HepG2 (cell line): ENCODE measurements around the gene NMBR. TPM values are rescaled to one million over a fixed set of nuclear protein-coding genes. Genes with fewer than 3 reads are reported as not detected.

Experiments used
- CEBPB ChIP-seq: IDR thresholded peaks from 2 replicates; pipeline ENCODE4 v1.6.1; 2011; ENCODE audit warnings: low read depth, low read length, improper control_type of control experiment, borderline replicate concordance
- DMAP1 ChIP-seq: IDR thresholded peaks from 2 replicates; pipeline ENCODE4 v1.6.1; 2016
- EHMT2 ChIP-seq: fragments of 200-600 bp; sonication (generic); IDR thresholded peaks from 2 replicates; pipeline ENCODE4 v1.7.0; 2017; ENCODE audit warnings: antibody characterized with exemption, low read depth, low read length, borderline replicate concordance
- FIP1L1 ChIP-seq: fragments of 200-400 bp; formaldehyde crosslinking; IDR thresholded peaks from 2 replicates; pipeline ENCODE4 v1.6.1; 2018; ENCODE audit warnings: low read depth, mild to moderate bottlenecking, low read length, moderate library complexity, borderline replicate concordance; ENCODE audit not compliant: insufficient read depth
- HCFC1 ChIP-seq: fragments of 150-350 bp; IDR thresholded peaks from 2 replicates; pipeline ENCODE4 v1.6.1; 2014; ENCODE audit warnings: low read depth, low read length
- HNF4A ChIP-seq: sonication (generic); formaldehyde crosslinking; IDR thresholded peaks from 2 replicates; pipeline ENCODE4 v1.4.0; 2020; ENCODE audit warnings: missing genetic modification reagents
- ISL2 ChIP-seq: sonication (generic); formaldehyde crosslinking; IDR thresholded peaks from 2 replicates; pipeline ENCODE4 v1.5.0; 2020; ENCODE audit warnings: missing genetic modification reagents
- KLF6 ChIP-seq: IDR thresholded peaks from 2 replicates; pipeline ENCODE4 v1.8.0; 2016; ENCODE audit warnings: missing biosample characterization, missing genetic modification reagents
- RXRB ChIP-seq: IDR thresholded peaks from 2 replicates; pipeline ENCODE4 v1.6.1; 2016; ENCODE audit warnings: borderline replicate concordance, missing genetic modification reagents, missing compliant biosample characterization
- SALL1 ChIP-seq: sonication (generic); formaldehyde crosslinking; IDR thresholded peaks from 2 replicates; pipeline ENCODE4 v1.8.0; 2022; ENCODE audit warnings: mild to moderate bottlenecking, missing genetic modification reagents
- SMC3 ChIP-seq: IDR thresholded peaks from 2 replicates; pipeline ENCODE4 v1.6.1; 2011; ENCODE audit warnings: low read length, improper control_type of control experiment
- SP5 ChIP-seq: IDR thresholded peaks from 2 replicates; pipeline ENCODE4 v1.6.1; 2016; ENCODE audit warnings: low read depth, borderline replicate concordance
- TARDBP ChIP-seq: sonication (generic); formaldehyde crosslinking; IDR thresholded peaks from 2 replicates; pipeline ENCODE4 v1.8.0; 2022; ENCODE audit warnings: mild to moderate bottlenecking, missing genetic modification reagents
- ZFY ChIP-seq: sonication (generic); formaldehyde crosslinking; IDR thresholded peaks from 2 replicates; pipeline ENCODE4 v1.4.0; 2020; ENCODE audit warnings: missing genetic modification reagents
- ZNF180 ChIP-seq: sonication (generic); formaldehyde crosslinking; IDR thresholded peaks from 2 replicates; pipeline ENCODE4 v1.4.0; 2020; ENCODE audit warnings: low read depth, missing genetic modification reagents, borderline replicate concordance
- ZNF557 ChIP-seq: sonication (generic); formaldehyde crosslinking; IDR thresholded peaks from 2 replicates; pipeline ENCODE4 v1.4.0; 2020; ENCODE audit warnings: missing genetic modification reagents
- ZNF580 ChIP-seq: IDR thresholded peaks from 2 replicates; pipeline ENCODE4 v1.6.1; 2016; ENCODE audit warnings: low read depth, borderline replicate concordance
- ZNF670 ChIP-seq: sonication (generic); formaldehyde crosslinking; IDR thresholded peaks from 2 replicates; pipeline ENCODE4 v1.8.0; 2022; ENCODE audit warnings: mild to moderate bottlenecking, missing genetic modification reagents, borderline replicate concordance
- ZNF75D ChIP-seq: sonication (generic); formaldehyde crosslinking; IDR thresholded peaks from 2 replicates; pipeline ENCODE4 v1.8.1; 2023; ENCODE audit warnings: missing genetic modification reagents, mild to moderate bottlenecking, borderline replicate concordance
- ZNF775 ChIP-seq: sonication (generic); formaldehyde crosslinking; IDR thresholded peaks from 2 replicates; pipeline ENCODE4 v1.4.0; 2020; ENCODE audit warnings: missing genetic modification reagents, mild to moderate bottlenecking, moderate library complexity, borderline replicate concordance
- ZNF776 ChIP-seq: sonication (generic); formaldehyde crosslinking; IDR thresholded peaks from 2 replicates; pipeline ENCODE4 v1.4.0; 2020; ENCODE audit warnings: mild to moderate bottlenecking, missing genetic modification reagents
- ZNF883 ChIP-seq: sonication (generic); formaldehyde crosslinking; IDR thresholded peaks from 2 replicates; pipeline ENCODE4 v1.5.1; 2020; ENCODE audit warnings: mild to moderate bottlenecking, missing genetic modification reagents; ENCODE audit errors: not compliant biosample characterization
- polyA plus RNA-seq, 8 experiments: library from polyadenylated mRNA; depleted of rRNA in 3 of 8; stranded (reverse) in 7 of 8; unstranded in 1 of 8; fragments of >200 nt; fragmentation: Illumina TruSeq in 4 of 8; extraction: Trizol in 4 of 8; gene quantifications; 2 replicates each; pipeline versions ENCODE4 v1.2.1 to v1.2.3, GENCODE V29; 2011 to 2016; ENCODE audit warnings: low read depth in 4 of 8, missing spikeins in 1 of 8, mixed read lengths in 1 of 8; ENCODE audit not compliant: insufficient read depth in 1 of 8
- total RNA-seq, 5 experiments: library from RNA; depleted of rRNA; stranded (reverse); fragments of >200 nt; fragmentation: Illumina TruSeq; extraction: Trizol; gene quantifications; 2 replicates each; pipeline ENCODE4 v1.2.3, GENCODE V29; 2016; ENCODE audit warnings: low read depth in 1 of 5
- TF ChIP-seq, protein P1 (sequence below): sonication (generic); formaldehyde crosslinking; IDR thresholded peaks from 2 replicates; pipeline ENCODE4 v1.5.1; 2020; ENCODE audit warnings: mild to moderate bottlenecking, missing genetic modification reagents
- TF ChIP-seq, protein P2 (sequence below): sonication (generic); formaldehyde crosslinking; IDR thresholded peaks from 2 replicates; pipeline ENCODE4 v1.4.0; 2020; ENCODE audit warnings: missing genetic modification reagents, low read depth, mild to moderate bottlenecking, borderline replicate concordance
- TF ChIP-seq, protein P3 (sequence below): sonication (generic); formaldehyde crosslinking; IDR thresholded peaks from 2 replicates; pipeline ENCODE4 v1.5.0; 2020; ENCODE audit warnings: mild to moderate bottlenecking, missing genetic modification reagents, moderate library complexity

Gene NMBR
- total and polyA plus RNA-seq, 2 of the 13 experiments (the other 11 are each of a cell fraction or from before 2014, with no cell fraction given), result not detected

DNA sequence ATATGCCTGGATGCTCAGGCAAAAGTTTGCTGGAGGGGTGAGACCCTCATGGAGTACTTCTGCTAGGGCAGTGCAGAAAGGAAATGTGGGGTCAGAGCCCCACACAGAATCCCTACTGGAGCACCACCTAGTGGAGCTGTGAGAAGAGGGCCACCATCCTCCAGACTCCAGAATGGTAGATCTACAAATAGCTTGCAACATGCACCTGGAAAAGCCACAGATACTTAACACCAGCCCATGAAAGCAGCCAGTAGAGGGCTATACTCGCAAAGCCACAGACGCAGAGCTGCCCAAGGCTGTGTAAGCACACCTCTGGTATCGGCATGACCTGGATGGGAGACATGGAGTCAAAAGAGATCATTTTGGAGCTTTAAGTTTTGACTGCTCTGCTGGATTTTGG, 74.9 kb downstream of the NMBR start (continued):
- TF ChIP-seq HCFC1 (no peak), SALL1 (CRISPR knock-in tag) (0 out of 2 replicates have a peak, but pooled peaks have one; percentile 25), KLF6 (no peak), ISL2 (CRISPR knock-in tag) (no peak), ZNF883 (no peak), HNF4A (CRISPR knock-in tag) (0 out of 2 replicates have a peak, but pooled peaks have one; percentile 5), ZNF557 (CRISPR knock-in tag) (no peak), DMAP1 (CRISPR knock-in tag) (no peak), ZFY (CRISPR knock-in tag) (no peak), CEBPB (peak; percentile 23; the same call in 1 of the 2 replicates), TARDBP (no peak), ZNF75D (no peak), SP5 (no peak), ZNF670 (CRISPR knock-in tag) (no peak), FIP1L1 (no peak), EHMT2 (no peak), ZNF180 (CRISPR knock-in tag) (no peak), ZNF580 (CRISPR knock-in tag) (no peak), ZNF776 (CRISPR knock-in tag) (no peak), SMC3 (peak; percentile 41; the same call in 1 of the 2 replicates), ZNF775 (CRISPR knock-in tag) (no peak), RXRB (no peak)
- TF ChIP-seq, protein P1, sequence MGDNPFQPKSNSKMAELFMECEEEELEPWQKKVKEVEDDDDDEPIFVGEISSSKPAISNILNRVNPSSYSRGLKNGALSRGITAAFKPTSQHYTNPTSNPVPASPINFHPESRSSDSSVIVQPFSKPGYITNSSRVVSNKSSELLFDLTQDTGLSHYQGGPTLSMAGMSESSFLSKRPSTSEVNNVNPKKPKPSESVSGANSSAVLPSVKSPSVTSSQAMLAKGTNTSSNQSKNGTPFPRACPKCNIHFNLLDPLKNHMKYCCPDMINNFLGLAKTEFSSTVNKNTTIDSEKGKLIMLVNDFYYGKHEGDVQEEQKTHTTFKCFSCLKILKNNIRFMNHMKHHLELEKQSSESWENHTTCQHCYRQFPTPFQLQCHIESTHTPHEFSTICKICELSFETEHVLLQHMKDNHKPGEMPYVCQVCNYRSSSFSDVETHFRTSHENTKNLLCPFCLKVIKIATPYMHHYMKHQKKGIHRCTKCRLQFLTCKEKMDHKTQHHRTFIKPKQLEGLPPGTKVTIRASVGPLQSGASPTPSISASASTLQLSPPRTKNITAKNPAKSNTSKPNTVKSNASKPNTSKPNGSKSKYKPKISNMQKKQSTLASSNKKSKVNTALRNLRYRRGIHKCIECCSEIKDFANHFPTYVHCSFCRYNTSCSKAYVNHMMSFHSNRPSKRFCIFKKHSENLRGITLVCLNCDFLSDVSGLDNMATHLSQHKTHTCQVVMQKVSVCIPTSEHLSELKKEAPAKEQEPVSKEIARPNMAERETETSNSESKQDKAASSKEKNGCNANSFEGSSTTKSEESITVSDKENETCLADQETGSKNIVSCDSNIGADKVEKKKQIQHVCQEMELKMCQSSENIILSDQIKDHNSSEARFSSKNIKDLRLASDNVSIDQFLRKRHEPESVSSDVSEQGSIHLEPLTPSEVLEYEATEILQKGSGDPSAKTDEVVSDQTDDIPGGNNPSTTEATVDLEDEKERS, result no peak
- TF ChIP-seq, protein P2, sequence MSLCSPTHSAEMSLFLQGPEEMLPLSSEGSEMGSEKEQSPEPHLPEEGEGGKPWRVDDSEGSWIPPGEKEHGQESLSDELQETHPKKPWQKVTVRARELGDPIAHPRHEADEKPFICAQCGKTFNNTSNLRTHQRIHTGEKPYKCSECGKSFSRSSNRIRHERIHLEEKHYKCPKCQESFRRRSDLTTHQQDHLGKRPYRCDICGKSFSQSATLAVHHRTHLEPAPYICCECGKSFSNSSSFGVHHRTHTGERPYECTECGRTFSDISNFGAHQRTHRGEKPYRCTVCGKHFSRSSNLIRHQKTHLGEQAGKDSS (CRISPR knock-in tag), result no peak
- TF ChIP-seq, protein P3, sequence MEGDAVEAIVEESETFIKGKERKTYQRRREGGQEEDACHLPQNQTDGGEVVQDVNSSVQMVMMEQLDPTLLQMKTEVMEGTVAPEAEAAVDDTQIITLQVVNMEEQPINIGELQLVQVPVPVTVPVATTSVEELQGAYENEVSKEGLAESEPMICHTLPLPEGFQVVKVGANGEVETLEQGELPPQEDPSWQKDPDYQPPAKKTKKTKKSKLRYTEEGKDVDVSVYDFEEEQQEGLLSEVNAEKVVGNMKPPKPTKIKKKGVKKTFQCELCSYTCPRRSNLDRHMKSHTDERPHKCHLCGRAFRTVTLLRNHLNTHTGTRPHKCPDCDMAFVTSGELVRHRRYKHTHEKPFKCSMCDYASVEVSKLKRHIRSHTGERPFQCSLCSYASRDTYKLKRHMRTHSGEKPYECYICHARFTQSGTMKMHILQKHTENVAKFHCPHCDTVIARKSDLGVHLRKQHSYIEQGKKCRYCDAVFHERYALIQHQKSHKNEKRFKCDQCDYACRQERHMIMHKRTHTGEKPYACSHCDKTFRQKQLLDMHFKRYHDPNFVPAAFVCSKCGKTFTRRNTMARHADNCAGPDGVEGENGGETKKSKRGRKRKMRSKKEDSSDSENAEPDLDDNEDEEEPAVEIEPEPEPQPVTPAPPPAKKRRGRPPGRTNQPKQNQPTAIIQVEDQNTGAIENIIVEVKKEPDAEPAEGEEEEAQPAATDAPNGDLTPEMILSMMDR, result peak; percentile 67
